HepG2 (cell line): ENCODE results near the gene ZFAND2B. TPM values are rescaled to one million over a fixed set of nuclear protein-coding genes. Genes with fewer than 3 reads are reported as not detected.

Experiments used
- ATAC-seq: fragments of 200-7000 bp; cut with Tn5 transposase; 3 replicates; pipeline ENCODE4 v1.9.1; 2020; ENCODE audit warnings: mild to moderate bottlenecking, moderate library complexity
- BruUV-seq: library from RNA; stranded (reverse); fragments of 400-500 nt; replicated peaks from 2 replicates; lab custom pipeline; 2021; lab: Mats Ljungman, UMichigan
- CTCF ChIA-PET: fragments of 300-600 bp; formaldehyde crosslinking; extraction: SDS; loops from one replicate; lab custom pipeline; 2021; ENCODE audit warnings: low total read pairs, inconsistent platforms, low intra/inter-chr PET ratio; lab: Yijun Ruan, JAX
- POLR2A ChIA-PET: fragments of 350-600 bp; sonication (Branson Sonifier 250); formaldehyde crosslinking; loops from one replicate; lab custom pipeline; 2020; ENCODE audit warnings: antibody characterized with exemption, inconsistent platforms; lab: Yijun Ruan, JAX
- DNase-seq: peaks from one replicate; pipeline ENCODE4 v3.0.0-alpha.2; 2015; ENCODE audit warnings: low spot score
- FAIRE-seq: peaks from 3 replicates; lab custom pipeline; 2011; peaks lifted over from hg19 to GRCh38; lab: Jason Lieb, UNC
- H2AFZ ChIP-seq: one replicate; pipeline ENCODE4 v1.6.1; 2011; ENCODE audit warnings: low read length, inconsistent platforms
- H3K27ac ChIP-seq: fragments of 300-600 bp; 3 replicates; pipeline ENCODE4 v1.8.0; 2011; ENCODE audit warnings: mixed run types, mild to moderate bottlenecking, mixed read lengths, low read length, inconsistent platforms; ENCODE audit not compliant: insufficient read depth; ENCODE audit errors: extremely low read length
- H3K27me3 ChIP-seq, 2 experiments: fragments of 200-600 bp in 1 of 2; 2 replicates in 1 of 2; 3 replicates in 1 of 2; pipeline versions ENCODE4 v1.6.0 to v1.8.0; 2011; ENCODE audit warnings: low read length in 2 of 2, mild to moderate bottlenecking in 2 of 2, moderate library complexity in 2 of 2, inconsistent platforms in 1 of 2; ENCODE audit not compliant: insufficient read depth in 2 of 2, control insufficient read depth in 1 of 2
- H3K36me3 ChIP-seq, 2 experiments: fragments of 200-600 bp in 1 of 2; replicated peaks in 1 of 2; 2 replicates in 1 of 2; 3 replicates in 1 of 2; pipeline versions ENCODE4 v1.5.1 to v1.8.0; 2011; ENCODE audit warnings: low read length in 2 of 2, inconsistent platforms in 1 of 2; ENCODE audit not compliant: insufficient read depth in 2 of 2, control insufficient read depth in 1 of 2
- H3K4me1 ChIP-seq: 2 replicates; pipeline ENCODE4 v1.5.1; 2012; ENCODE audit warnings: low read length, inconsistent platforms; ENCODE audit not compliant: insufficient read depth
- H3K4me2 ChIP-seq: 2 replicates; pipeline ENCODE4 v1.6.0; 2011; ENCODE audit warnings: low read depth, low read length, inconsistent platforms
- H3K4me3 ChIP-seq, 3 experiments: fragments of 200-600 bp in 1 of 3; sonication (generic), shearing (Covaris generic) in 1 of 3; replicated peaks in 1 of 3; 2 replicates each; pipeline ENCODE4 v1.5.1; 2011 to 2016; ENCODE audit warnings: low read length in 3 of 3, inconsistent platforms in 2 of 3, low read depth in 2 of 3, mild to moderate bottlenecking in 2 of 3, control low read depth in 1 of 3, mixed read lengths in 1 of 3; ENCODE audit not compliant: insufficient read depth in 1 of 3
- H3K79me2 ChIP-seq: one replicate; pipeline ENCODE4 v1.6.1; 2011; ENCODE audit warnings: low read length, inconsistent platforms; ENCODE audit not compliant: insufficient read depth
- H3K9ac ChIP-seq: 2 replicates; pipeline ENCODE4 v1.6.0; 2011; ENCODE audit warnings: mild to moderate bottlenecking, low read depth, low read length, inconsistent platforms; ENCODE audit not compliant: insufficient read depth
- H3K9me3 ChIP-seq: 2 replicates; pipeline ENCODE4 v1.5.1; 2012; ENCODE audit warnings: mild to moderate bottlenecking, low read length
- H4K20me1 ChIP-seq: 2 replicates; pipeline ENCODE4 v1.6.0; 2011; ENCODE audit warnings: inconsistent platforms, mild to moderate bottlenecking, low read length, moderate library complexity; ENCODE audit not compliant: insufficient read depth
- GTF3A ChIP-seq: sonication (generic); formaldehyde crosslinking; conservative IDR thresholded peaks from 2 replicates; pipeline ENCODE4 v1.4.0; 2020; ENCODE audit warnings: mild to moderate bottlenecking, missing genetic modification reagents
- KDM5B ChIP-seq: sonication (generic); formaldehyde crosslinking; IDR thresholded peaks from 2 replicates; pipeline ENCODE4 v1.4.0; 2020; ENCODE audit warnings: missing genetic modification reagents, mild to moderate bottlenecking, borderline replicate concordance
- NRL ChIP-seq: sonication (generic); formaldehyde crosslinking; IDR thresholded peaks from 2 replicates; pipeline ENCODE4 v1.5.0; 2020; ENCODE audit warnings: missing genetic modification reagents, mild to moderate bottlenecking, moderate library complexity, borderline replicate concordance
- REL ChIP-seq: sonication (generic); formaldehyde crosslinking; conservative IDR thresholded peaks from 2 replicates; pipeline ENCODE4 v1.8.0; 2022; ENCODE audit warnings: mild to moderate bottlenecking, missing genetic modification reagents, moderate library complexity
- SOX5 ChIP-seq: IDR thresholded peaks from 2 replicates; pipeline ENCODE4 v1.6.1; 2016; ENCODE audit warnings: borderline replicate concordance
- ZFP62 ChIP-seq: sonication (generic); formaldehyde crosslinking; IDR thresholded peaks from 2 replicates; pipeline ENCODE4 v1.4.0; 2020; ENCODE audit warnings: missing genetic modification reagents
- ZNF143 ChIP-seq: sonication (generic); formaldehyde crosslinking; IDR thresholded peaks from 2 replicates; pipeline ENCODE4 v1.4.0; 2020; ENCODE audit warnings: missing genetic modification reagents
- ZNF30 ChIP-seq: sonication (generic); formaldehyde crosslinking; IDR thresholded peaks from 2 replicates; pipeline ENCODE4 v1.5.0; 2020; ENCODE audit warnings: mild to moderate bottlenecking, missing genetic modification reagents
- ZNF331 ChIP-seq: sonication (generic); formaldehyde crosslinking; IDR thresholded peaks from 2 replicates; pipeline ENCODE4 v1.4.0; 2020; ENCODE audit warnings: missing genetic modification reagents
- ZNF674 ChIP-seq: sonication (generic); formaldehyde crosslinking; IDR thresholded peaks from 2 replicates; pipeline ENCODE4 v1.5.0; 2020; ENCODE audit warnings: low read depth, mild to moderate bottlenecking, missing genetic modification reagents
- WGBS: methylation state at CpG from one replicate; pipeline ENCODE4 v1.1.6; 2017; ENCODE audit warnings: low lambda C conversion rate; 5-methylcytosine and 5-hydroxymethylcytosine counted together
- in situ Hi-C: cut with HindIII; loops from 2 replicates; pipeline ENCODE4 v1.10.0; 2017; ENCODE audit warnings: low pct_unique_long_range_greater_than_20kb; ENCODE audit not compliant: extremely low pct_ligation_motif_present
- intact Hi-C: fragments of 100-400 bp; cut with micrococcal nuclease; formaldehyde crosslinking; loops from one replicate; pipeline ENCODE4 v1.10.0; 2022; ENCODE audit not compliant: unreplicated experiment
- polyA plus RNA-seq, 8 experiments: library from polyadenylated mRNA; depleted of rRNA in 3 of 8; stranded (reverse) in 7 of 8; unstranded in 1 of 8; fragments of >200 nt; fragmentation: Illumina TruSeq in 4 of 8; extraction: Trizol in 4 of 8; gene quantifications; 2 replicates each; pipeline versions ENCODE4 v1.2.1 to v1.2.3, GENCODE V29; 2011 to 2016; ENCODE audit warnings: low read depth in 4 of 8, missing spikeins in 1 of 8, mixed read lengths in 1 of 8; ENCODE audit not compliant: insufficient read depth in 1 of 8
- total RNA-seq, 5 experiments: library from RNA; depleted of rRNA; stranded (reverse); fragments of >200 nt; fragmentation: Illumina TruSeq; extraction: Trizol; gene quantifications; 2 replicates each; pipeline ENCODE4 v1.2.3, GENCODE V29; 2016; ENCODE audit warnings: low read depth in 1 of 5
- TF ChIP-seq, protein P1 (sequence below): sonication (generic); formaldehyde crosslinking; IDR thresholded peaks from 2 replicates; pipeline ENCODE4 v1.5.1; 2020; ENCODE audit warnings: missing genetic modification reagents, mild to moderate bottlenecking, borderline replicate concordance
- TF ChIP-seq, protein P2 (sequence below): sonication (generic); formaldehyde crosslinking; IDR thresholded peaks from 2 replicates; pipeline ENCODE4 v1.5.0; 2020; ENCODE audit warnings: mild to moderate bottlenecking, missing genetic modification reagents, moderate library complexity
- TF ChIP-seq, protein P3 (sequence below): sonication (generic); formaldehyde crosslinking; IDR thresholded peaks from 2 replicates; pipeline ENCODE4 v1.9.0; 2022; ENCODE audit warnings: low read depth, missing genetic modification reagents
- TF ChIP-seq, protein P4 (sequence below): sonication (generic); formaldehyde crosslinking; IDR thresholded peaks from 2 replicates; pipeline ENCODE4 v1.5.1; 2020; ENCODE audit warnings: mild to moderate bottlenecking, missing genetic modification reagents
- TF ChIP-seq, protein P5 (sequence below): sonication (generic); formaldehyde crosslinking; IDR thresholded peaks from 2 replicates; pipeline ENCODE4 v1.4.0; 2020; ENCODE audit warnings: mild to moderate bottlenecking, missing genetic modification reagents, borderline replicate concordance

ZFAND2B gene
- total and polyA plus RNA-seq, 2 of the 13 experiments (the other 11 are each of a cell fraction or from before 2014, with no cell fraction given): 53.3 to 115 TPM

DNA sequence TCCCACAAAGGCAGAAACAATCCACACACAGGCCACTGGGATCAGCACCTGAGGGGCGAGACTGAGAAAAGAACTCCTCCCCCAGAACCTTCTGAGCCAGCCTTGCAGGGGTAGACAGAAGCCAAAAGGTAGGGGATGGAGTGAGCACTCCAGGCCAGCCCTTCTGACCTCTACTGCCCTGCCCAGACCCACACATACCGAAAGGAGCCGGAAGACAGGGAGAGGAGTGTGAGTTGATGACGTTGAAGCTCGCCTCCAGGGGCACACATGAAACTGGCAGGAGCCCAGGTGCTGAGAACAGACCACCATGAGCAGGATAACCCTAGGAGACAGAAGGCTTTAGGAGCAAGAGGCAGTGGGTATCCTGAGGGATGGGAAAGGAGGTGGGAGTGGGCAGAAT, 38.6 kb upstream of the ZFAND2B start (continued):
- TF ChIP-seq GTF3A (no peak), KDM5B (no peak), NRL (CRISPR knock-in tag) (no peak)

DNA sequence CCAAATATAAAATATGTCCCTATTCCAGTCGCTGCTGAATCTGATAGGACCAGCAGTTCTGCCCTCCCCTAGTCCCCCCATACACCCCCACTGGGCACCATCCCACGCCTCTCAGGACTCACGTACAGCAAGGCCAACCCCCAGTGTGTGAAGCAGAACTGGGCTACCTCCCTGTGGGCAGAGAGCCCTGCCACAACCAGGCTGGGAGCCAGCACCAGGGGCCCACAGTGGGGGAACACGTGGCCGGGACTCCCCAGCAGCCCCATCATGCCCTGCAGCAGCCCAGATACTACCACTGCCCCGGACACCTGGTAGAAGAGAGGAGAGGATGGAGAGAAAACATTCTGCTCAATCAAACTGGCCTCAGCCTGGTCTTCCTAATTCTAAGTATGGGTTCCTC, 38.1 kb upstream of the ZFAND2B start:
- ATAC-seq: no peak
- POLR2A ChIA-PET: interaction anchor here (1.2 to 10.4 kb wide), 2 partner anchors 8 to 39 kb away, joined by 3 to 227 read pairs; partner anchors contain the start of genes CNPPD1 and ZFAND2B
- intact Hi-C loops: no loop called here
- TF ChIP-seq ZNF30 (no peak), ZNF143 (no peak), SOX5 (no peak), ZFP62 (no peak), ZNF674 (CRISPR knock-in tag) (no peak), REL (CRISPR knock-in tag) (no peak), ZNF331 (CRISPR knock-in tag) (no peak)
- TF ChIP-seq, protein P1, sequence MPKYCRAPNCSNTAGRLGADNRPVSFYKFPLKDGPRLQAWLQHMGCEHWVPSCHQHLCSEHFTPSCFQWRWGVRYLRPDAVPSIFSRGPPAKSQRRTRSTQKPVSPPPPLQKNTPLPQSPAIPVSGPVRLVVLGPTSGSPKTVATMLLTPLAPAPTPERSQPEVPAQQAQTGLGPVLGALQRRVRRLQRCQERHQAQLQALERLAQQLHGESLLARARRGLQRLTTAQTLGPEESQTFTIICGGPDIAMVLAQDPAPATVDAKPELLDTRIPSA: no peak
- TF ChIP-seq, protein P2, sequence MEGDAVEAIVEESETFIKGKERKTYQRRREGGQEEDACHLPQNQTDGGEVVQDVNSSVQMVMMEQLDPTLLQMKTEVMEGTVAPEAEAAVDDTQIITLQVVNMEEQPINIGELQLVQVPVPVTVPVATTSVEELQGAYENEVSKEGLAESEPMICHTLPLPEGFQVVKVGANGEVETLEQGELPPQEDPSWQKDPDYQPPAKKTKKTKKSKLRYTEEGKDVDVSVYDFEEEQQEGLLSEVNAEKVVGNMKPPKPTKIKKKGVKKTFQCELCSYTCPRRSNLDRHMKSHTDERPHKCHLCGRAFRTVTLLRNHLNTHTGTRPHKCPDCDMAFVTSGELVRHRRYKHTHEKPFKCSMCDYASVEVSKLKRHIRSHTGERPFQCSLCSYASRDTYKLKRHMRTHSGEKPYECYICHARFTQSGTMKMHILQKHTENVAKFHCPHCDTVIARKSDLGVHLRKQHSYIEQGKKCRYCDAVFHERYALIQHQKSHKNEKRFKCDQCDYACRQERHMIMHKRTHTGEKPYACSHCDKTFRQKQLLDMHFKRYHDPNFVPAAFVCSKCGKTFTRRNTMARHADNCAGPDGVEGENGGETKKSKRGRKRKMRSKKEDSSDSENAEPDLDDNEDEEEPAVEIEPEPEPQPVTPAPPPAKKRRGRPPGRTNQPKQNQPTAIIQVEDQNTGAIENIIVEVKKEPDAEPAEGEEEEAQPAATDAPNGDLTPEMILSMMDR (CRISPR knock-in tag): no peak
- TF ChIP-seq, protein P3, sequence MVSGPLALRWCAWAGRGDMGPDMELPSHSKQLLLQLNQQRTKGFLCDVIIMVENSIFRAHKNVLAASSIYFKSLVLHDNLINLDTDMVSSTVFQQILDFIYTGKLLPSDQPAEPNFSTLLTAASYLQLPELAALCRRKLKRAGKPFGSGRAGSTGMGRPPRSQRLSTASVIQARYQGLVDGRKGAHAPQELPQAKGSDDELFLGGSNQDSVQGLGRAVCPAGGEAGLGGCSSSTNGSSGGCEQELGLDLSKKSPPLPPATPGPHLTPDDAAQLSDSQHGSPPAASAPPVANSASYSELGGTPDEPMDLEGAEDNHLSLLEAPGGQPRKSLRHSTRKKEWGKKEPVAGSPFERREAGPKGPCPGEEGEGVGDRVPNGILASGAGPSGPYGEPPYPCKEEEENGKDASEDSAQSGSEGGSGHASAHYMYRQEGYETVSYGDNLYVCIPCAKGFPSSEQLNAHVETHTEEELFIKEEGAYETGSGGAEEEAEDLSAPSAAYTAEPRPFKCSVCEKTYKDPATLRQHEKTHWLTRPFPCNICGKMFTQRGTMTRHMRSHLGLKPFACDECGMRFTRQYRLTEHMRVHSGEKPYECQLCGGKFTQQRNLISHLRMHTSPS (CRISPR knock-in tag): no peak
- TF ChIP-seq, protein P4, sequence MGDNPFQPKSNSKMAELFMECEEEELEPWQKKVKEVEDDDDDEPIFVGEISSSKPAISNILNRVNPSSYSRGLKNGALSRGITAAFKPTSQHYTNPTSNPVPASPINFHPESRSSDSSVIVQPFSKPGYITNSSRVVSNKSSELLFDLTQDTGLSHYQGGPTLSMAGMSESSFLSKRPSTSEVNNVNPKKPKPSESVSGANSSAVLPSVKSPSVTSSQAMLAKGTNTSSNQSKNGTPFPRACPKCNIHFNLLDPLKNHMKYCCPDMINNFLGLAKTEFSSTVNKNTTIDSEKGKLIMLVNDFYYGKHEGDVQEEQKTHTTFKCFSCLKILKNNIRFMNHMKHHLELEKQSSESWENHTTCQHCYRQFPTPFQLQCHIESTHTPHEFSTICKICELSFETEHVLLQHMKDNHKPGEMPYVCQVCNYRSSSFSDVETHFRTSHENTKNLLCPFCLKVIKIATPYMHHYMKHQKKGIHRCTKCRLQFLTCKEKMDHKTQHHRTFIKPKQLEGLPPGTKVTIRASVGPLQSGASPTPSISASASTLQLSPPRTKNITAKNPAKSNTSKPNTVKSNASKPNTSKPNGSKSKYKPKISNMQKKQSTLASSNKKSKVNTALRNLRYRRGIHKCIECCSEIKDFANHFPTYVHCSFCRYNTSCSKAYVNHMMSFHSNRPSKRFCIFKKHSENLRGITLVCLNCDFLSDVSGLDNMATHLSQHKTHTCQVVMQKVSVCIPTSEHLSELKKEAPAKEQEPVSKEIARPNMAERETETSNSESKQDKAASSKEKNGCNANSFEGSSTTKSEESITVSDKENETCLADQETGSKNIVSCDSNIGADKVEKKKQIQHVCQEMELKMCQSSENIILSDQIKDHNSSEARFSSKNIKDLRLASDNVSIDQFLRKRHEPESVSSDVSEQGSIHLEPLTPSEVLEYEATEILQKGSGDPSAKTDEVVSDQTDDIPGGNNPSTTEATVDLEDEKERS (CRISPR knock-in tag): no peak
- TF ChIP-seq, protein P5, sequence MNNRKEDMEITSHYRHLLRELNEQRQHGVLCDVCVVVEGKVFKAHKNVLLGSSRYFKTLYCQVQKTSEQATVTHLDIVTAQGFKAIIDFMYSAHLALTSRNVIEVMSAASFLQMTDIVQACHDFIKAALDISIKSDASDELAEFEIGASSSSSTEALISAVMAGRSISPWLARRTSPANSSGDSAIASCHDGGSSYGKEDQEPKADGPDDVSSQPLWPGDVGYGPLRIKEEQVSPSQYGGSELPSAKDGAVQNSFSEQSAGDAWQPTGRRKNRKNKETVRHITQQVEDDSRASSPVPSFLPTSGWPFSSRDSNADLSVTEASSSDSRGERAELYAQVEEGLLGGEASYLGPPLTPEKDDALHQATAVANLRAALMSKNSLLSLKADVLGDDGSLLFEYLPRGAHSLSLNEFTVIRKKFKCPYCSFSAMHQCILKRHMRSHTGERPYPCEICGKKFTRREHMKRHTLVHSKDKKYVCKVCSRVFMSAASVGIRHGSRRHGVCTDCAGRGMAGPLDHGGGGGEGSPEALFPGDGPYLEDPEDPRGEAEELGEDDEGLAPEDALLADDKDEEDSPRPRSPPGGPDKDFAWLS (CRISPR knock-in tag): no peak

More for the DNA sequence above, 38.1 kb upstream of the ZFAND2B start:
- Histone ChIP-seq H3K27me3 (peaks cover 0 to 2% of the 10 kb centered on the region in 2 experiments; a peak in 1 of 5 replicates), H3K79me2 (no peaks in the 10 kb centered on the region), H3K4me2 (no peak overlapping the region), H4K20me1 (no peaks in the 10 kb centered on the region), H3K36me3 (peaks cover 4 to 7% of the 10 kb centered on the region in 2 experiments), H3K27ac (no peak overlapping the region), H3K9ac (no peak overlapping the region), H2AFZ (no peak overlapping the region), H3K4me3 (no peak overlapping the region), H3K9me3 (no peaks in the 10 kb centered on the region), H3K4me1 (peaks cover 17% of the 10 kb centered on the region)
- DNase-seq (no peak), FAIRE-seq (no peak)
- in situ Hi-C loops: no loop called here
- no TSS peak for BruUV-seq
- CTCF ChIA-PET: no interaction called here
- WGBS: 46% methylated on average over 6 of the region's 6 CpGs
